Liver (tissue), 9 donors: ENCODE data around the gene GPR149. TPM values are rescaled to one million over a fixed set of nuclear protein-coding genes. Genes with fewer than 3 reads are reported as not detected.

Source experiments
- DNase-seq: peaks from one replicate; pipeline ENCODE4 v3.0.0-alpha.2; 2017; ENCODE audit warnings: low spot score
- H3K27ac ChIP-seq, 2 donors: one replicate each; pipeline ENCODE4 v1.7.0; 2013; ENCODE audit warnings: inconsistent platforms in 2 of 2, low read length in 2 of 2, control low read depth in 1 of 2, low read depth in 1 of 2, mild to moderate bottlenecking in 1 of 2
- H3K27me3 ChIP-seq, 4 donors: one replicate each; pipeline versions ENCODE4 v1.6.1 to v1.7.0; 2013; ENCODE audit warnings: low read length in 3 of 4, inconsistent platforms in 1 of 4, mild to moderate bottlenecking in 1 of 4, moderate library complexity in 1 of 4; ENCODE audit not compliant: control insufficient read depth in 4 of 4, insufficient read depth in 4 of 4
- H3K36me3 ChIP-seq, 4 donors: one replicate each; pipeline versions ENCODE4 v1.6.1 to v1.7.0; 2013; ENCODE audit warnings: low read length in 3 of 4, mild to moderate bottlenecking in 3 of 4, low read depth in 1 of 4, moderate library complexity in 1 of 4; ENCODE audit not compliant: control insufficient read depth in 4 of 4, insufficient read depth in 3 of 4
- H3K4me1 ChIP-seq, 4 donors: one replicate each; pipeline versions ENCODE4 v1.6.1 to v1.7.0; 2013; ENCODE audit warnings: low read length in 3 of 4, mild to moderate bottlenecking in 3 of 4, moderate library complexity in 1 of 4; ENCODE audit not compliant: control insufficient read depth in 4 of 4, insufficient read depth in 4 of 4
- H3K4me3 ChIP-seq, 3 donors: one replicate each; pipeline versions ENCODE4 v1.6.1 to v1.7.0; 2013; ENCODE audit warnings: low read length in 3 of 3, control low read depth in 1 of 3, low read depth in 1 of 3, mild to moderate bottlenecking in 1 of 3
- H3K9ac ChIP-seq, 2 donors: one replicate each; pipeline ENCODE4 v1.7.0; 2013; ENCODE audit warnings: low read length in 2 of 2, mild to moderate bottlenecking in 2 of 2, moderate library complexity in 2 of 2, control low read depth in 1 of 2, low read depth in 1 of 2
- H3K9me3 ChIP-seq, 4 donors: one replicate each; pipeline versions ENCODE4 v1.6.1 to v1.7.0; 2013; ENCODE audit warnings: low read length in 3 of 4; ENCODE audit not compliant: control insufficient read depth in 4 of 4
- ATF3 ChIP-seq: IDR thresholded peaks from 2 replicates; pipeline ENCODE4 v1.6.1; 2016; ENCODE audit warnings: antibody characterized with exemption
- CTCF ChIP-seq: fragments of 150-350 bp; IDR thresholded peaks from 2 replicates; pipeline ENCODE4 v1.5.1; 2017; ENCODE audit warnings: improper control_type of control experiment, low read depth, low read length; ENCODE audit not compliant: missing input control
- EGR1 ChIP-seq, 2 donors: IDR thresholded peaks; 2 replicates each; pipeline ENCODE4 v1.6.1; 2016 to 2018; ENCODE audit warnings: antibody characterized with exemption in 2 of 2, low read depth in 2 of 2
- FOXA1 ChIP-seq: IDR thresholded peaks from 2 replicates; pipeline ENCODE4 v1.6.1; 2016; ENCODE audit warnings: antibody characterized with exemption
- FOXA2 ChIP-seq: IDR thresholded peaks from 2 replicates; pipeline ENCODE4 v1.6.1; 2016; ENCODE audit warnings: antibody characterized with exemption
- GABPA ChIP-seq, 2 donors: IDR thresholded peaks in 1 of 2; conservative IDR thresholded peaks in 1 of 2; 2 replicates each; pipeline ENCODE4 v1.6.1; 2016; ENCODE audit warnings: antibody characterized with exemption in 2 of 2, mild to moderate bottlenecking in 1 of 2, moderate library complexity in 1 of 2
- HNF4A ChIP-seq, 2 donors: conservative IDR thresholded peaks; 2 replicates each; pipeline ENCODE4 v1.6.1; 2016; ENCODE audit warnings: antibody characterized with exemption in 2 of 2, mild to moderate bottlenecking in 2 of 2
- HNF4G ChIP-seq: IDR thresholded peaks from 2 replicates; pipeline ENCODE4 v1.6.1; 2016; ENCODE audit warnings: antibody characterized with exemption
- JUND ChIP-seq, 2 donors: IDR thresholded peaks; 2 replicates each; pipeline ENCODE4 v1.6.1; 2016; ENCODE audit warnings: antibody characterized with exemption in 2 of 2
- MAX ChIP-seq: IDR thresholded peaks from 2 replicates; pipeline ENCODE4 v1.6.1; 2016; ENCODE audit warnings: antibody characterized with exemption
- NR2F2 ChIP-seq: IDR thresholded peaks from 2 replicates; pipeline ENCODE4 v1.6.1; 2016; ENCODE audit warnings: antibody characterized with exemption
- RAD21 ChIP-seq, 2 donors: IDR thresholded peaks; 2 replicates each; pipeline ENCODE4 v1.6.1; 2016; ENCODE audit warnings: antibody characterized with exemption in 2 of 2, mild to moderate bottlenecking in 2 of 2
- REST ChIP-seq: IDR thresholded peaks from 2 replicates; pipeline ENCODE4 v1.6.1; 2016; ENCODE audit warnings: antibody characterized with exemption, mild to moderate bottlenecking
- RXRA ChIP-seq, 2 donors: IDR thresholded peaks; 2 replicates each; pipeline ENCODE4 v1.6.1; 2017 to 2018; ENCODE audit warnings: antibody characterized with exemption in 2 of 2, mild to moderate bottlenecking in 1 of 2
- SP1 ChIP-seq: IDR thresholded peaks from 2 replicates; pipeline ENCODE4 v1.6.1; 2018; ENCODE audit warnings: antibody characterized with exemption, mild to moderate bottlenecking
- TAF1 ChIP-seq: conservative IDR thresholded peaks from 2 replicates; pipeline ENCODE4 v1.6.1; 2016; ENCODE audit warnings: antibody characterized with exemption, mild to moderate bottlenecking
- YY1 ChIP-seq: IDR thresholded peaks from 2 replicates; pipeline ENCODE4 v1.6.1; 2016; ENCODE audit warnings: antibody characterized with exemption, mild to moderate bottlenecking
- ZBTB33 ChIP-seq: IDR thresholded peaks from 2 replicates; pipeline ENCODE4 v1.6.1; 2016; ENCODE audit warnings: antibody characterized with exemption
- WGBS: extraction: QIAGEN DNeasy Blood & Tissue Kit; methylation state at CpG from one replicate; pipeline ENCODE4 v1.1.7; 2013; 5-methylcytosine and 5-hydroxymethylcytosine counted together
- polyA plus RNA-seq, 2 donors: library from polyadenylated mRNA; stranded (reverse) in 1 of 2; unstranded in 1 of 2; fragments of 200-250 nt in 1 of 2; fragments of >200 nt in 1 of 2; fragmentation: Nextera tagmentation in 1 of 2; extraction: Ambion mirVana in 1 of 2; gene quantifications; one replicate each; pipeline versions ENCODE4 v1.2.1 to v1.2.3, GENCODE V29; 2013 to 2015
- total RNA-seq, 2 donors: library from RNA; depleted of rRNA; stranded (reverse); fragments of >200 nt; gene quantifications; one replicate each; pipeline ENCODE4 v1.2.3, GENCODE V29; 2014
- donor health status: healthy.
- donor health status: healthy.
- donor health status: healthy.
- donor health status: healthy.
- donor health status: healthy.

Gene GPR149
- total and polyA plus RNA-seq, 4 donors: not detected

DNA sequence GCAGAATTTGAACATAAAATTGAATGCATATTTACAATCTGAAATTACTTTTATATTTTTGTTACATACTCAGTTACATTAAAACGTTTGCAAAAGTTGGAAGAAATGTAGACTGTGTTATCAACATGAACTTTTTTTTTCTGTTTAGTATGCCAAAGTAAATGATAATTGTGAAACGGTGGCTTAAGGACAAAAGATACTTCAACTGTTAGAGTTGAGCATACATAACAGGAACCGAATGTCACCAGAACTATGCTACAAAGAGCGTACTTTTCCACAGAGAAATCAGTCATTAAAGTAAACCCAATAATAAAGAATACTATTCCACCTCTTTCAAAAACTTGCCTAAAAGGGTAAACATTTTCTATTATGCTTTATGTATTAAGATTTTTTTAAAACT is 91.4 kb downstream of the GPR149 start:
- WGBS: 26% methylated on average over 4 of the region's 4 CpGs
- H3K9ac ChIP-seq: no peak overlapping the region
- no peak overlapping the region for H3K4me3 ChIP-seq
- TF ChIP-seq SP1 (no peak), HNF4A (conservative IDR thresholded peaks at IDR 0.05) (peak in 1 of 2 donors; percentile 47), ZBTB33 (peak; percentile 31), TAF1 (no peak), JUND (IDR thresholded peaks at IDR 0.05) (peak in 1 of 2 donors; percentile 53), RAD21 (IDR thresholded peaks at IDR 0.05) (no peak), MAX (no peak), EGR1 (IDR thresholded peaks at IDR 0.05; ENCODE audit: low read depth in 2 of 2) (no peak), FOXA2 (no peak), FOXA1 (no peak), RXRA (IDR thresholded peaks at IDR 0.05) (peak in 1 of 2 donors; percentile 57), HNF4G (no peak), YY1 (peak; percentile 26), ATF3 (no peak), CTCF (no peak), NR2F2 (no peak), REST (no peak), GABPA (IDR thresholded peaks at IDR 0.05 in 1 of 2, conservative IDR thresholded peaks at IDR 0.05 in 1 of 2) (no peak)
- H3K27ac ChIP-seq: no peak overlapping the region
- no peak for DNase-seq
- peaks cover 0 to 22% (median 14%) of the 10 kb centered on the region in 4 donors for H3K4me1 ChIP-seq
- no peaks in the 10 kb centered on the region for H3K27me3 ChIP-seq
- no peaks in the 10 kb centered on the region for H3K9me3 ChIP-seq
- no peaks in the 10 kb centered on the region for H3K36me3 ChIP-seq
